ENCODE results near the gene HAGH.

Gene HAGH

DNA sequence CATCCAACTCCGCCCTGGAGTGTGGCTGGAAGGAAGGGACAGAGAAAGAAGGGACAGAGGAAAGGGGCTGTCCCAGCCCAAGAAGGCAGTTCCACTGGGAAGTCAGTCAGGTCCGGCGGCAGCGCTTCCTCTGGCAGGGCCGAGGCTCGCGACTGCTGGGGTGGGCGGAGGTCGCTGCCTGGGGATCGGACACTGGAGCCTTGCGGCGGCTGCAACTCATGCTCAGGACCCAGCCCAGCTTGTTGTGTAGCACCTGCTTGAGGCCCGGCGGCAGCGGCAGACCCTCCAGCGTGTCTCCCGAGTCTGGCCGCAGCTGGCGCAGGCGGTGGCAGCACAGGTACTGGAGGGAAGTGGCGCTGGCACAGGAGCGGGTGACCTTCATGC is 49.6 kb downstream of the HAGH start:
- no peaks in the 10 kb centered on the region for H3K27me3 Mint-ChIP-seq (ENCODE audit: low read depth)
- H3K36me3 Mint-ChIP-seq (ENCODE audit: low read depth): no peaks in the 10 kb centered on the region

GRCh38 chr16:1776672-1776955 is 50.0 kb downstream of the HAGH start:
- no peaks in the 10 kb centered on the region for H3K9me3 Mint-ChIP-seq
- no peaks in the 10 kb centered on the region for H3K27me3 Mint-ChIP-seq (ENCODE audit: low read depth)
- H3K4me3 Mint-ChIP-seq: peak overlapping the region in 2 of 3 experiments; percentile 40 to 42
- H3K27ac Mint-ChIP-seq: no peak overlapping the region
- H3K36me3 Mint-ChIP-seq (ENCODE audit: low read depth): no peaks in the 10 kb centered on the region
- peaks cover 12% of the 10 kb centered on the region for H3K4me1 Mint-ChIP-seq
- TF ChIP-seq, protein P1, sequence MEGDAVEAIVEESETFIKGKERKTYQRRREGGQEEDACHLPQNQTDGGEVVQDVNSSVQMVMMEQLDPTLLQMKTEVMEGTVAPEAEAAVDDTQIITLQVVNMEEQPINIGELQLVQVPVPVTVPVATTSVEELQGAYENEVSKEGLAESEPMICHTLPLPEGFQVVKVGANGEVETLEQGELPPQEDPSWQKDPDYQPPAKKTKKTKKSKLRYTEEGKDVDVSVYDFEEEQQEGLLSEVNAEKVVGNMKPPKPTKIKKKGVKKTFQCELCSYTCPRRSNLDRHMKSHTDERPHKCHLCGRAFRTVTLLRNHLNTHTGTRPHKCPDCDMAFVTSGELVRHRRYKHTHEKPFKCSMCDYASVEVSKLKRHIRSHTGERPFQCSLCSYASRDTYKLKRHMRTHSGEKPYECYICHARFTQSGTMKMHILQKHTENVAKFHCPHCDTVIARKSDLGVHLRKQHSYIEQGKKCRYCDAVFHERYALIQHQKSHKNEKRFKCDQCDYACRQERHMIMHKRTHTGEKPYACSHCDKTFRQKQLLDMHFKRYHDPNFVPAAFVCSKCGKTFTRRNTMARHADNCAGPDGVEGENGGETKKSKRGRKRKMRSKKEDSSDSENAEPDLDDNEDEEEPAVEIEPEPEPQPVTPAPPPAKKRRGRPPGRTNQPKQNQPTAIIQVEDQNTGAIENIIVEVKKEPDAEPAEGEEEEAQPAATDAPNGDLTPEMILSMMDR (IDR thresholded peaks at IDR 0.05; ENCODE audit: unreplicated experiment in 3 of 3): no peak

More for the DNA sequence above, 49.6 kb downstream of the HAGH start:
- TF ChIP-seq, protein P1 (IDR thresholded peaks at IDR 0.05; ENCODE audit: unreplicated experiment in 3 of 3): no peak
- Mint-ChIP-seq H3K9me3 (no peaks in the 10 kb centered on the region), H3K4me1 (peaks cover 8% of the 10 kb centered on the region), H3K4me3 (peak overlapping the region in 2 of 3 experiments; percentile 40 to 42), H3K27ac (no peak overlapping the region)

DNA sequence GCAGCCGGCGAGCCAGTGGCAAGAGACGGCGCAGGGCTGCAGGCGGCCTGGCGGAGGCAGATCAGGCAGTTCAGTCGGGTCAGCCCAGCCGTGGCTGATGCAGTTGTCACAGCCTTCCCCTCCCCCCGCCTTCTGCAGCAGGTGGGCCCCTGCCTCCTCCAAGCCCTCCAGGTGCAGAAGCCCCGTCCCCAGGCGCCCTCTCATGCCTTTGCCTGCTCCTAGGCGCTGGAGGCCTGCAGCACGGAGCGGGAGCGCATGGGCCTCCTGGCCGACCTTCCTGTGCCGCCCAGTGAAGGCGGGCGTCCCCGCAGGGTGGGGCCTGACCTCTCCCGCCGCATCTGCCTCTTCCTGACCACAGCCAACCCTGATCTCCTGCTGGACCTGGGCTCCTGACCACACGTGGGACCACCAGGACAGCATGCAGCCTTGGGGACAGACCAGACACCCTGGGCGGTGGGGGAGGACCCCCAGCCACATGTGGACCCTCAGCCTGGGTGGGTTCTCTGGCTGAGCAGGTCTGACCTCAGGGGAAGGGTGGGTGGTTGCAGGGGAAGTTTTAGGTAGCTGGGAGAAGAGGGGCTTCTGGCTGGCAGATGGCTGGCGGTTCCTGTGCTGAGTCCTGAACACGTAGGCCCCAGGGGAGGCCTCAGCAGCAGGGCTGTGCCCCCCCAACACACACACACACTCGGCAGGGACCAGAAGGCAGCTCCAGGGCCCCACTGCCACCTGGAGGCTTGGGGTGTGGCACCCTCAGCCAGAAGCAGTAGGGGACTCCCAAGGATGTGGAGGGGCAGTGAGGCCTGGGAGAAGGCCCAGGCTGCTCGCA is 50.6 kb downstream of the HAGH start:
- peaks cover 8% of the 10 kb centered on the region for H3K4me1 Mint-ChIP-seq

GRCh38 chr16:1775006-1775845 is 51.4 kb downstream of the HAGH start:
- no peak overlapping the region for H3K27ac Mint-ChIP-seq
- peaks cover 8% of the 10 kb centered on the region for H3K4me1 Mint-ChIP-seq
- TF ChIP-seq, protein P1 (IDR thresholded peaks at IDR 0.05; ENCODE audit: unreplicated experiment in 3 of 3): no peak
- H3K9me3 Mint-ChIP-seq: no peaks in the 10 kb centered on the region
- peak overlapping the region; percentile 62 to 72 (median 72) for H3K4me3 Mint-ChIP-seq
- H3K36me3 Mint-ChIP-seq (ENCODE audit: low read depth): peaks cover under 1% of the 10 kb centered on the region
- no peaks in the 10 kb centered on the region for H3K27me3 Mint-ChIP-seq (ENCODE audit: low read depth)

More for the DNA sequence above, 50.6 kb downstream of the HAGH start:
- peak overlapping the region in 2 of 3 experiments; percentile 45 to 72 for H3K4me3 Mint-ChIP-seq
- no peaks in the 10 kb centered on the region for H3K9me3 Mint-ChIP-seq
- no peak overlapping the region for H3K27ac Mint-ChIP-seq
- no peaks in the 10 kb centered on the region for H3K36me3 Mint-ChIP-seq (ENCODE audit: low read depth)
- TF ChIP-seq, protein P1 (IDR thresholded peaks at IDR 0.05; ENCODE audit: unreplicated experiment in 3 of 3): no peak
- H3K27me3 Mint-ChIP-seq (ENCODE audit: low read depth): no peaks in the 10 kb centered on the region

DNA sequence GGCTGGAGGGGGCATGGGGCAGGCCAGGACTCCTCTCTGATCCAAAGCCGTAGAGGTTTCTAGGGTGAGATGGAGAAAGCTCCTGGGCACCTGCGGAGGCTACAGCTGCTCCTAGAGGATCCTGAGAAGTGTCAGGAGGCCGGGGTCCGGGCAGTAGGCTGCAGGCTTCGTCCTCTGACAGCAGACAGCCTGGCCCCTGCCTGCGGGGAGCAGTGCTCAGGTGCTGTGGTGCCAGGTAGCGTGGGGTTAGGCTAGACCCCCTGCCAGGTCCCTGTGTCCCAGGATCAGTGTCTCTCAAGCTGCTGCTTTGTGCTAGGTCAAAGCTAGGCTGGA is 52.2 kb downstream of the HAGH start:
- TF ChIP-seq, protein P1 (IDR thresholded peaks at IDR 0.05; ENCODE audit: unreplicated experiment in 3 of 3): no peak
- Mint-ChIP-seq H3K36me3 (ENCODE audit: low read depth) (peaks cover 3% of the 10 kb centered on the region), H3K27ac (no peak overlapping the region)

More for the DNA sequence above, 52.2 kb downstream of the HAGH start:
- H3K27me3 Mint-ChIP-seq (ENCODE audit: low read depth): no peaks in the 10 kb centered on the region
- peak overlapping the region; percentile 62 to 96 (median 72) for H3K4me3 Mint-ChIP-seq
- no peaks in the 10 kb centered on the region for H3K9me3 Mint-ChIP-seq
- peaks cover 8% of the 10 kb centered on the region for H3K4me1 Mint-ChIP-seq
